ENCODE data around the gene KLF18. TPM values are rescaled to one million over a fixed set of nuclear protein-coding genes. Genes with fewer than 3 reads are reported as not detected.
"Not testable (repeated sequence)": the region's sequence is repeated elsewhere in the genome, so short reads cannot be mapped to it uniquely, and the experiment has no call there.

The KLF18 gene
- polyA plus RNA-seq, 1 donor = not detected

DNA sequence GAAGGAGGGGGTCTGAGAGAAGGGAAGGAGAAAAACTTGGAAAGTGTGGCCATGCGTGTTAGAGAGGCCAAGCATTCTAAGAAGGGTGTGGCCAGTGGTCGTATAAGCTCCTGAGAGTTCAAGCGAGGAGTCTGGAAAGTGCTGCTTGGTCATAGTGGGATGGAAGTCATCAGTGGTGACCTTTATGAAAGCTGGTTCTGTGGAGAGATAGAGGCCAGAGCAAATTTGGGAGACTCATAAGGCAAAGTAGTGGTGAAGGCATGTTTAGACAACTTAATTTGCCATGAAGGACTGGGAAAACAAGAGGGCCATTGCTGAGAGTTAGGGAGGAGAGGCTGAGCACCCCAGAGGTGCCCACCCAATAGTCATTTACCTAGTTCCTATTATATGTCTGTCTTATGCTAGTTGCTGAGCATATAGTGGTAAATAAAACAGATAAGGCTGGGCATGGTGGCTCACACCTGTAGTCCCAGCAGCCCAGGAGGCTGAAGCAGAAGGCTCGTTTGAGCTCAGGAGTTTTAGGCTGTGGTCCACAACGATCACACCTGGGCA lies 21.0 kb downstream of the KLF18 start:
- H3K27me3 ChIP-seq (ENCODE audit: control insufficient read depth, insufficient read depth, low read length) = no peaks in the 10 kb centered on the region
- H3K4me3 ChIP-seq (ENCODE audit: low read length) = no peak overlapping the region
- no peaks in the 10 kb centered on the region for H3K36me3 ChIP-seq (ENCODE audit: control insufficient read depth, insufficient read depth, low read length)
- no peaks in the 10 kb centered on the region for H3K4me1 ChIP-seq (ENCODE audit: control insufficient read depth, insufficient read depth, low read length)
- H3K27ac ChIP-seq (ENCODE audit: low read length) = no peak overlapping the region
- DNase-seq = no peak
- peaks cover 8% of the 10 kb centered on the region for H3K9me3 ChIP-seq (ENCODE audit: control insufficient read depth, low read depth, low read length)
- 83% methylated on average over 1 of the region's 5 CpGs for WGBS (ENCODE audit: insufficient coverage, low lambda C conversion rate)

DNA sequence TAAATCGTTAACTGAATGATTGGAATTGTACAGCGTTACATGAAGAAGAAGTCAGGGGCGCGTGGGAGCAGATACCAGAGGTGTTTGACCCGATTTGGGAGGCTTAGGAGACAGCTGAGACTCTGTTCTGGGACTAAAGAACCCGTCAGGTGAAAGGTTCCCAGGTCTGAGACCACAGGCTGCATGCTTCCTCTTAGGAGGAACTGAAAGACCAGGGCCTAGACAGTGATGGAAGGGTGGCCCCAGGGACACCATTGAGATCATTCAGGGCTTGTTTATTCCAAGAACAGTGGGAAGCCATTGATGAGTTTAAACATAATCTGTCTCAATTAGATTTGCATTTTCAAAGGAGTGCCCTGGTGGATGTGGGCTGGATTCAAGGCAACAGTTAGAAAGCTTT lies 21.9 kb downstream of the KLF18 start:
- peaks cover 8% of the 10 kb centered on the region for H3K9me3 ChIP-seq (ENCODE audit: control insufficient read depth, low read depth, low read length)
- 100% methylated on average over 2 of the region's 6 CpGs for WGBS (ENCODE audit: insufficient coverage, low lambda C conversion rate)
- no peak for DNase-seq
- H3K27ac ChIP-seq (ENCODE audit: low read length) = no peak overlapping the region
- no peaks in the 10 kb centered on the region for H3K36me3 ChIP-seq (ENCODE audit: control insufficient read depth, insufficient read depth, low read length)
- H3K4me1 ChIP-seq (ENCODE audit: control insufficient read depth, insufficient read depth, low read length) = no peaks in the 10 kb centered on the region
- H3K4me3 ChIP-seq (ENCODE audit: low read length) = no peak overlapping the region
- H3K27me3 ChIP-seq (ENCODE audit: control insufficient read depth, insufficient read depth, low read length) = no peaks in the 10 kb centered on the region

DNA sequence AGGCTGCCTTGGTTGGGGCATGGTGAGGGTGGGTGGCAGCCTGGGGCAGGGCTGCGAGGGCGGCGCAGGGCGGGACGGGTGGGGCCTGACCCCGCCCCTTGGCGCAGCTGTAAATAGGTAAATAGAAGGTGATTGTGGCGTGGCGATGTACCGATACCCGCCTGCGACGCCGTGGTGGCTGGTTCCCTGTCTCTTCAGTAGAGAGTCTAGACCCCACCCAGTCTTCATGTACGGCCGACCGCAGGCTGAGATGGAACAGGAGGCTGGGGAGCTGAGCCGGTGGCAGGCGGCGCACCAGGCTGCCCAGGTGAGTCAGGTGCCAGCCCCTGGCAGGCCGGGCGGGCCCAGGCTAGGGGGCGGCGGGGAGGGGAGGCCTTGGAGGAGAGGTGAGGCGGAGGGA lies 22.7 kb downstream of the KLF18 start, which contains the start of gene KLF17:
KLF17 (plus strand) TSS at position 140 of the 400 bp plus-strand sequence; CDS start at position 227, 87 bp downstream.
- Histone ChIP-seq H3K9me3 (ENCODE audit: control insufficient read depth, low read depth, low read length) (peaks cover 8% of the 10 kb centered on the region), H3K27ac (ENCODE audit: low read length) (no peak within 1 kb of the TSS), H3K4me1 (ENCODE audit: control insufficient read depth, insufficient read depth, low read length) (no peaks in the 10 kb centered on the region), H3K36me3 (ENCODE audit: control insufficient read depth, insufficient read depth, low read length) (no peaks in the 10 kb centered on the region), H3K4me3 (ENCODE audit: low read length) (no peak within 1 kb of the TSS), H3K27me3 (ENCODE audit: control insufficient read depth, insufficient read depth, low read length) (no peaks in the 10 kb centered on the region)
- DNase-seq = no peak
- WGBS (ENCODE audit: insufficient coverage, low lambda C conversion rate) = no CpG with 5 or more reads among the region's 25 CpGs

DNA sequence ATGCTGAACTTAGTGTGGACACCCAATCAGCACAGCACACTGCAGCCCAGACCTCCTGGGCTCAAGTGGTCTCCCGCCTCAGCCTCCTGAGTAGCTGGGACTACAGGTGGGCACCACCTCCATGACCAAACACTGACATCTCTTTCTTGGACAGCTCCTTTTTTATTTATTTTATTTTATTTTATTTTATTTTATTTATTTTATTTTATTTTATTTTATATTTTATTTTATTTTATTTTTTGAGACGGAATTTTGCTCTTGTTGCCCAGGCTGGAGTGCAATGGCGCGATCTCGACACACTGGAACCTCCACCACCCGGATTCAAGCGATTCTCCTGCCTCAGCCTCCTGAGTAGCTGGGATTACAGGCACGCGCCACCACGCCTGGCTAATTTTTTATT lies 24.2 kb downstream of the KLF18 start:
- DNase-seq; H3K36me3 ChIP-seq (ENCODE audit: control insufficient read depth, insufficient read depth, low read length); H3K4me3 ChIP-seq (ENCODE audit: low read length); H3K9me3 ChIP-seq (ENCODE audit: control insufficient read depth, low read depth, low read length); H3K27me3 ChIP-seq (ENCODE audit: control insufficient read depth, insufficient read depth, low read length); H3K27ac ChIP-seq (ENCODE audit: low read length); H3K4me1 ChIP-seq (ENCODE audit: control insufficient read depth, insufficient read depth, low read length): not testable (repeated sequence)
- WGBS (ENCODE audit: insufficient coverage, low lambda C conversion rate) = 100% methylated on average over 4 of the region's 10 CpGs

GRCh38 chr1:44114098-44114497 lies 27.3 kb downstream of the KLF18 start:
- H3K4me3 ChIP-seq (ENCODE audit: low read length) = no peak overlapping the region
- H3K27ac ChIP-seq (ENCODE audit: low read length) = no peak overlapping the region
- H3K36me3 ChIP-seq (ENCODE audit: control insufficient read depth, insufficient read depth, low read length) = no peaks in the 10 kb centered on the region
- WGBS (ENCODE audit: insufficient coverage, low lambda C conversion rate) = 100% methylated on average over 3 of the region's 7 CpGs
- no peak for DNase-seq
- no peaks in the 10 kb centered on the region for H3K27me3 ChIP-seq (ENCODE audit: control insufficient read depth, insufficient read depth, low read length)
- H3K9me3 ChIP-seq (ENCODE audit: control insufficient read depth, low read depth, low read length) = peaks cover 8% of the 10 kb centered on the region
- no peaks in the 10 kb centered on the region for H3K4me1 ChIP-seq (ENCODE audit: control insufficient read depth, insufficient read depth, low read length)

GRCh38 chr1:44113095-44113609 lies 28.3 kb downstream of the KLF18 start:
- Histone ChIP-seq H3K27me3 (ENCODE audit: control insufficient read depth, insufficient read depth, low read length) (peaks cover 2% of the 10 kb centered on the region), H3K27ac (ENCODE audit: low read length) (no peak overlapping the region), H3K36me3 (ENCODE audit: control insufficient read depth, insufficient read depth, low read length) (no peaks in the 10 kb centered on the region), H3K9me3 (ENCODE audit: control insufficient read depth, low read depth, low read length) (no peaks in the 10 kb centered on the region), H3K4me3 (ENCODE audit: low read length) (no peak overlapping the region), H3K4me1 (ENCODE audit: control insufficient read depth, insufficient read depth, low read length) (no peaks in the 10 kb centered on the region)
- no peak for DNase-seq
- no CpG with 5 or more reads among the region's 2 CpGs for WGBS (ENCODE audit: insufficient coverage, low lambda C conversion rate)

DNA sequence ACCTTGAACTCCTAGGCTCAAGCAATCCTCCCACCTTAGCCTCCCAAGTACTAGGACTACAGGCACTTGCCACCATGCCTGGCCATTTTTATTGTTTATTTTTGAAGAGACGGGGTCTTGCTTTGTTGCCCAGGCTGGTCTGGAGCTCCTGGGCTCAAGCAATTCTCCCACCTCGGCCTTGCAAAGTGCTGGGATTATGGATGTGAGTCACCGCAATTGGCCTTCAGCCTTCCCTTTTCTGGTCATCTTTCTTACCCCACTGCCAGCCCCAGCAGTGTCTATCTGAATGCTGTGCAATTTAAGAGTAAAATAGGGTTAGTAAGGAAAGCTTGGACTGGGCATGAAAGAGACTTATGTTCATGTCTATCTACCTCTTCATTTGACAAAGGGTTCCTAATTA lies 28.9 kb downstream of the KLF18 start:
- Histone ChIP-seq H3K27me3 (ENCODE audit: control insufficient read depth, insufficient read depth, low read length) (peaks cover 5% of the 10 kb centered on the region), H3K9me3 (ENCODE audit: control insufficient read depth, low read depth, low read length) (no peaks in the 10 kb centered on the region), H3K4me1 (ENCODE audit: control insufficient read depth, insufficient read depth, low read length) (no peaks in the 10 kb centered on the region), H3K4me3 (ENCODE audit: low read length) (no peak overlapping the region), H3K27ac (ENCODE audit: low read length) (no peak overlapping the region), H3K36me3 (ENCODE audit: control insufficient read depth, insufficient read depth, low read length) (no peaks in the 10 kb centered on the region)
- no CpG with 5 or more reads among the region's 3 CpGs for WGBS (ENCODE audit: insufficient coverage, low lambda C conversion rate)
- no peak for DNase-seq

DNA sequence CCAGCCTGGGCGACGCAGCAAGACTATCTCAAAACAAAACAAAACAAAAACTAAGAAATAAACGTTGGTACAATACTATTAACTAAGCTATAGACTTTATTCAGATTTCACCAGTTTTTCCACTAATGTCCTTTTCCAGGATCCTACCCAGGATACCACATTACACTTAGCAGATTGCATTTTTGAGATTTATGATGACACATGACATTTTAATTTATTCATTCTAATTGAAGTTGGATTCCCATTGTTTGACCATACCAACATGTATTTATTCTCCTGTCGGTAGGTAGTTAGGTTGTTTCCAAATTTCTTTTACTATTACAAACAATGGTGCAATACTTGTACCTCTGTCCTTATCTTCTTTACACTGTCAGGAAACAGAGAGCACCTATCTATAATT lies 29.6 kb downstream of the KLF18 start:
- WGBS (ENCODE audit: insufficient coverage, low lambda C conversion rate) = 71% methylated on average over 2 of the region's 4 CpGs
- Histone ChIP-seq H3K4me1 (ENCODE audit: control insufficient read depth, insufficient read depth, low read length) (no peaks in the 10 kb centered on the region), H3K9me3 (ENCODE audit: control insufficient read depth, low read depth, low read length) (no peaks in the 10 kb centered on the region), H3K36me3 (ENCODE audit: control insufficient read depth, insufficient read depth, low read length) (no peaks in the 10 kb centered on the region), H3K27me3 (ENCODE audit: control insufficient read depth, insufficient read depth, low read length) (peaks cover 5% of the 10 kb centered on the region), H3K27ac (ENCODE audit: low read length) (no peak overlapping the region), H3K4me3 (ENCODE audit: low read length) (no peak overlapping the region)
- no peak for DNase-seq

GRCh38 chr1:44110916-44111315 lies 30.5 kb downstream of the KLF18 start:
- Histone ChIP-seq H3K4me3 (ENCODE audit: low read length) (no peak overlapping the region), H3K9me3 (ENCODE audit: control insufficient read depth, low read depth, low read length) (no peaks in the 10 kb centered on the region), H3K36me3 (ENCODE audit: control insufficient read depth, insufficient read depth, low read length) (no peaks in the 10 kb centered on the region), H3K4me1 (ENCODE audit: control insufficient read depth, insufficient read depth, low read length) (no peaks in the 10 kb centered on the region), H3K27ac (ENCODE audit: low read length) (no peak overlapping the region), H3K27me3 (ENCODE audit: control insufficient read depth, insufficient read depth, low read length) (peaks cover 7% of the 10 kb centered on the region)
- DNase-seq = no peak
- WGBS (ENCODE audit: insufficient coverage, low lambda C conversion rate) = no CpG with 5 or more reads among the region's 5 CpGs

- Histone ChIP-seq H3K27ac (ENCODE audit: low read length) (no peak overlapping the region), H3K36me3 (ENCODE audit: control insufficient read depth, insufficient read depth, low read length) (no peaks in the 10 kb centered on the region), H3K9me3 (ENCODE audit: control insufficient read depth, low read depth, low read length) (no peaks in the 10 kb centered on the region), H3K4me3 (ENCODE audit: low read length) (no peak overlapping the region), H3K27me3 (ENCODE audit: control insufficient read depth, insufficient read depth, low read length) (peaks cover 11% of the 10 kb centered on the region), H3K4me1 (ENCODE audit: control insufficient read depth, insufficient read depth, low read length) (no peaks in the 10 kb centered on the region)
- WGBS (ENCODE audit: insufficient coverage, low lambda C conversion rate) = no CpG with 5 or more reads among the region's 1 CpG
- no peak for DNase-seq
Observed at GRCh38 chr1:44108971-44109370, 32.5 kb downstream of the KLF18 start.

DNA sequence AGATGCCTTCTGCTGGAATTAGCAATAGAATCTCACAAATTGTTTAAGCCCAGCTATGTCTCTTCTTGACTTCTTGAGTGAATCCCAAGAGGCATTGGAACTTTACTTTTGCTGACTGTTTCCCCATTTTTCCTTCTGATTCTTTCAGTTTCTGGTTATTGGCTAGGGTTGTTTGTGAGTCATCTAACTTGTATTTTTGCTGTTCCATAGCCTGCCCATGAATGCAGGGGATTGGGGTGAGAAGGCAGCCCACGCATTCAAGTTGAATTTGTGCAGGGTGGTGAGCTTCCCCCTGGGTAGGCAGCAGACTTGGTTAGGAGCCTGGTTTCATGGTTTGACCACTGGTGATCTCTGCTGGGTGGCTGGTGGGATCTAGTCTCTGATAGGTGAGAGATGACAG lies 33.2 kb downstream of the KLF18 start:
- no CpG with 5 or more reads among the region's 1 CpG for WGBS (ENCODE audit: insufficient coverage, low lambda C conversion rate)
- Histone ChIP-seq H3K4me1 (ENCODE audit: control insufficient read depth, insufficient read depth, low read length) (no peaks in the 10 kb centered on the region), H3K36me3 (ENCODE audit: control insufficient read depth, insufficient read depth, low read length) (no peaks in the 10 kb centered on the region), H3K9me3 (ENCODE audit: control insufficient read depth, low read depth, low read length) (no peaks in the 10 kb centered on the region), H3K27ac (ENCODE audit: low read length) (no peak overlapping the region), H3K4me3 (ENCODE audit: low read length) (no peak overlapping the region), H3K27me3 (ENCODE audit: control insufficient read depth, insufficient read depth, low read length) (peaks cover 11% of the 10 kb centered on the region)
- DNase-seq = no peak

Data from large intestine (tissue), 3 donors.